Breast epithelium (tissue), 4 donors: ENCODE data around the gene FCHSD2. TPM values are rescaled to one million over a fixed set of nuclear protein-coding genes. Genes with fewer than 3 reads are reported as not detected.
"Not testable (repeated sequence)": the region's sequence is repeated elsewhere in the genome, so short reads cannot be mapped to it uniquely, and the experiment has no call there.

Experiments
- DNase-seq, 2 donors: peaks; one replicate each; pipeline ENCODE4 v3.0.0-alpha.2; 2019; ENCODE audit warnings: low spot score in 2 of 2
- H3K27ac ChIP-seq, 2 donors: fragments of 200-600 bp; sonication (generic) in 1 of 2; one replicate each; pipeline ENCODE4 v1.5.1; 2016 to 2019; ENCODE audit warnings: mild to moderate bottlenecking in 1 of 2
- H3K27me3 ChIP-seq, 2 donors: fragments of 200-600 bp; sonication (generic) in 1 of 2; one replicate each; pipeline versions ENCODE4 v1.5.1 to v1.6.0; 2017 to 2019; ENCODE audit warnings: control low read depth in 1 of 2, mild to moderate bottlenecking in 1 of 2
- H3K36me3 ChIP-seq: fragments of 200-600 bp; one replicate; pipeline ENCODE4 v1.5.1; 2019
- H3K4me1 ChIP-seq, 2 donors: fragments of 200-600 bp; sonication (generic); one replicate each; pipeline ENCODE4 v1.5.1; 2016 to 2019; ENCODE audit warnings: control low read depth in 1 of 2
- H3K4me3 ChIP-seq, 3 donors: fragments of 200-600 bp; sonication (generic); 1 replicate in 2 of 3; 2 replicates in 1 of 3; pipeline ENCODE4 v1.5.1; 2016 to 2019; ENCODE audit warnings: mild to moderate bottlenecking in 3 of 3, moderate library complexity in 2 of 3
- H3K9me3 ChIP-seq, 2 donors: fragments of 200-600 bp; sonication (generic) in 1 of 2; one replicate each; pipeline ENCODE4 v1.5.1; 2016 to 2019; ENCODE audit warnings: control low read depth in 1 of 2
- CTCF ChIP-seq, 3 donors: fragments of 450-650 bp; IDR thresholded peaks; one replicate each; pipeline ENCODE4 v1.5.1; 2016 to 2017; ENCODE audit warnings: antibody characterized with exemption in 3 of 3, mild to moderate bottlenecking in 3 of 3, moderate library complexity in 3 of 3
- POLR2A ChIP-seq: fragments of 450-650 bp; IDR thresholded peaks from one replicate; pipeline ENCODE4 v1.6.1; 2016; ENCODE audit warnings: antibody characterized with exemption, mild to moderate bottlenecking, moderate library complexity
- POLR2AphosphoS5 ChIP-seq, 3 donors: sonication (generic); formaldehyde crosslinking; IDR thresholded peaks; one replicate each; pipeline ENCODE4 v1.6.1; 2017; ENCODE audit warnings: antibody characterized with exemption in 3 of 3
- intact Hi-C: fragments of 100-400 bp; cut with DNase I; formaldehyde crosslinking; loops from one replicate; pipeline ENCODE4 v1.15.1; 2023; ENCODE audit warnings: low total_unique reads
- total RNA-seq, 3 donors: library from RNA; depleted of rRNA; stranded (reverse); fragments of >200 nt; gene quantifications; one replicate each; pipeline ENCODE4 v1.1.0, GENCODE V29; 2016

The FCHSD2 gene
- total RNA-seq, 3 donors from 2014 or later = 15.5 to 23.4 (median 19.0) TPM

GRCh38 chr11:73028611-73029010 lies 113.5 kb downstream of the FCHSD2 start:
- intact Hi-C loops = no loop called here
- Histone ChIP-seq H3K27ac (no peak overlapping the region), H3K4me3 (no peak overlapping the region), H3K9me3 (peaks cover 23 to 31% of the 10 kb centered on the region in 2 donors), H3K36me3 (no peaks in the 10 kb centered on the region), H3K27me3 (no peaks in the 10 kb centered on the region), H3K4me1 (no peaks in the 10 kb centered on the region)
- DNase-seq = no peak
- TF ChIP-seq POLR2AphosphoS5 (IDR thresholded peaks at IDR 0.05) (no peak), CTCF (IDR thresholded peaks at IDR 0.05) (no peak), POLR2A (no peak)

- H3K9me3 ChIP-seq = peaks cover 23 to 34% of the 10 kb centered on the region in 2 donors
- H3K4me1 ChIP-seq, H3K27me3 ChIP-seq, H3K4me3 ChIP-seq, H3K27ac ChIP-seq, DNase-seq, intact Hi-C loops, H3K36me3 ChIP-seq: not testable (repeated sequence)
Measured at GRCh38 chr11:73027840-73028239, 114.3 kb downstream of the FCHSD2 start.

GRCh38 chr11:73024639-73025038 lies 117.5 kb downstream of the FCHSD2 start:
- Histone ChIP-seq H3K27me3 (no peaks in the 10 kb centered on the region), H3K4me3 (no peak overlapping the region), H3K27ac (no peak overlapping the region), H3K9me3 (peaks cover 23 to 34% of the 10 kb centered on the region in 2 donors), H3K4me1 (no peaks in the 10 kb centered on the region), H3K36me3 (no peaks in the 10 kb centered on the region)
- intact Hi-C loops = no loop called here
- TF ChIP-seq CTCF (IDR thresholded peaks at IDR 0.05) (no peak), POLR2AphosphoS5 (IDR thresholded peaks at IDR 0.05) (no peak), POLR2A (no peak)
- no peak for DNase-seq

GRCh38 chr11:73019996-73020395 lies 122.1 kb downstream of the FCHSD2 start:
- intact Hi-C loops = no loop called here
- no peaks in the 10 kb centered on the region for H3K4me1 ChIP-seq
- DNase-seq = no peak
- H3K4me3 ChIP-seq = no peak overlapping the region
- no peaks in the 10 kb centered on the region for H3K27me3 ChIP-seq
- H3K27ac ChIP-seq = no peak overlapping the region
- TF ChIP-seq POLR2A = no peak
- no peak for TF ChIP-seq CTCF (IDR thresholded peaks at IDR 0.05)
- TF ChIP-seq POLR2AphosphoS5 (IDR thresholded peaks at IDR 0.05) = no peak
- peaks cover 5 to 15% of the 10 kb centered on the region in 2 donors for H3K9me3 ChIP-seq
- no peaks in the 10 kb centered on the region for H3K36me3 ChIP-seq

- DNase-seq = no peak
- H3K9me3 ChIP-seq = peaks cover 2 to 10% of the 10 kb centered on the region in 2 donors
- intact Hi-C loops = no loop called here
- no peak overlapping the region for H3K27ac ChIP-seq
- no peaks in the 10 kb centered on the region for H3K36me3 ChIP-seq
- no peaks in the 10 kb centered on the region for H3K4me1 ChIP-seq
- H3K4me3 ChIP-seq = no peak overlapping the region
- TF ChIP-seq CTCF (IDR thresholded peaks at IDR 0.05) (no peak), POLR2AphosphoS5 (IDR thresholded peaks at IDR 0.05) (no peak)
- H3K27me3 ChIP-seq = no peaks in the 10 kb centered on the region
Measured at GRCh38 chr11:73019449-73019848, 122.7 kb downstream of the FCHSD2 start.

GRCh38 chr11:73018856-73019255 lies 123.3 kb downstream of the FCHSD2 start:
- no peaks in the 10 kb centered on the region for H3K36me3 ChIP-seq
- no peaks in the 10 kb centered on the region for H3K4me1 ChIP-seq
- intact Hi-C loops = no loop called here
- peaks cover 0 to 5% of the 10 kb centered on the region in 2 donors for H3K9me3 ChIP-seq
- no peaks in the 10 kb centered on the region for H3K27me3 ChIP-seq
- H3K4me3 ChIP-seq = no peak overlapping the region
- no peak for DNase-seq
- TF ChIP-seq POLR2A (no peak), POLR2AphosphoS5 (IDR thresholded peaks at IDR 0.05) (no peak), CTCF (IDR thresholded peaks at IDR 0.05) (no peak)
- no peak overlapping the region for H3K27ac ChIP-seq
